HG03045 (cell line): ENCODE data around the gene MAP3K15.

Experiments
- ATAC-seq: cut with Tn5 transposase; IDR thresholded peaks from one replicate; pipeline ENCODE4 v1.9.1; 2021; ENCODE audit warnings: mild to moderate bottlenecking, moderate library complexity; ENCODE audit not compliant: unreplicated experiment

Gene MAP3K15

GRCh38 chrX:19354625-19355024, 160.7 kb downstream of the MAP3K15 start:
- ATAC-seq = no peak

GRCh38 chrX:19350941-19351384, 164.3 kb downstream of the MAP3K15 start:
- peak; percentile 77 for ATAC-seq

- no peak for ATAC-seq
Observed at GRCh38 chrX:19349264-19349663, 166.0 kb downstream of the MAP3K15 start.

GRCh38 chrX:19347916-19348315, 167.4 kb downstream of the MAP3K15 start:
- ATAC-seq = no peak

GRCh38 chrX:19344661-19345060, 170.6 kb downstream of the MAP3K15 start:
- ATAC-seq = no peak

- peak; percentile 99 for ATAC-seq
Observed at GRCh38 chrX:19343535-19344408, 171.5 kb downstream of the MAP3K15 start, which contains the start of gene PDHA1. TSS of gene PDHA1 (plus strand) at chrX:19343927. CDS start at chrX:19344038, 111 bp downstream.

GRCh38 chrX:19343085-19343534, 172.2 kb downstream of the MAP3K15 start:
- no peak for ATAC-seq

- no peak for ATAC-seq
Observed at GRCh38 chrX:19342331-19342906, 172.9 kb downstream of the MAP3K15 start.

GRCh38 chrX:19334945-19335626, 180.2 kb downstream of the MAP3K15 start:
- ATAC-seq = no peak

- no peak for ATAC-seq
Observed at GRCh38 chrX:19332983-19333382, 182.3 kb downstream of the MAP3K15 start.

GRCh38 chrX:19331831-19332230, 183.5 kb downstream of the MAP3K15 start:
- no peak for ATAC-seq

GRCh38 chrX:19326567-19326966, 188.7 kb downstream of the MAP3K15 start:
- no peak for ATAC-seq
